ENCODE results near the gene TEAD1.

The TEAD1 gene

GRCh38 chr11:12831471-12832202 is 157.4 kb downstream of the TEAD1 start:
- no peaks in the 10 kb centered on the region for H3K36me3 ChIP-seq (ENCODE audit: control insufficient read depth, low read length)
- H3K27ac ChIP-seq (ENCODE audit: low read depth, low read length) = no peak overlapping the region
- no peaks in the 10 kb centered on the region for H3K9me3 ChIP-seq (ENCODE audit: control insufficient read depth, insufficient read depth, low read length)
- H3K4me2 ChIP-seq (ENCODE audit: low read length) = no peak overlapping the region
- no peak for TF ChIP-seq CTCF (IDR thresholded peaks at IDR 0.05; ENCODE audit: low read depth, low read length, poor library complexity, severe bottlenecking)
- no peak for TF ChIP-seq EZH2phosphoT487 (IDR thresholded peaks at IDR 0.05; ENCODE audit: borderline replicate concordance, low read length)
- H3K4me3 ChIP-seq (ENCODE audit: low read length) = no peak overlapping the region
- no peaks in the 10 kb centered on the region for H3K9me2 ChIP-seq (replicated peaks; ENCODE audit: control insufficient read depth, low read length)
- H3K27me3 ChIP-seq (ENCODE audit: control insufficient read depth, low read length) = peaks cover 5% of the 10 kb centered on the region; the same call in 1 of the 2 replicates
- no peaks in the 10 kb centered on the region for H3K79me2 ChIP-seq (ENCODE audit: control insufficient read depth, low read length)
- H3K4me1 ChIP-seq (ENCODE audit: control insufficient read depth, low read length) = no peaks in the 10 kb centered on the region
- no peaks in the 10 kb centered on the region for H3F3A ChIP-seq (ENCODE audit: control insufficient read depth, insufficient read depth)
- H4K20me1 ChIP-seq (ENCODE audit: control insufficient read depth, insufficient read depth, low read depth, low read length) = no peaks in the 10 kb centered on the region

- H4K20me1 ChIP-seq (ENCODE audit: control insufficient read depth, insufficient read depth, low read depth, low read length) = no peaks in the 10 kb centered on the region
- H3F3A ChIP-seq (ENCODE audit: control insufficient read depth, insufficient read depth) = no peaks in the 10 kb centered on the region
- H3K9me3 ChIP-seq (ENCODE audit: control insufficient read depth, insufficient read depth, low read length) = no peaks in the 10 kb centered on the region
- H3K4me3 ChIP-seq (ENCODE audit: low read length) = no peak overlapping the region
- peaks cover 5% of the 10 kb centered on the region; the same call in 1 of the 2 replicates for H3K27me3 ChIP-seq (ENCODE audit: control insufficient read depth, low read length)
- no peaks in the 10 kb centered on the region for H3K36me3 ChIP-seq (ENCODE audit: control insufficient read depth, low read length)
- TF ChIP-seq EZH2phosphoT487 (IDR thresholded peaks at IDR 0.05; ENCODE audit: borderline replicate concordance, low read length) = no peak
- TF ChIP-seq CTCF (IDR thresholded peaks at IDR 0.05; ENCODE audit: low read depth, low read length, poor library complexity, severe bottlenecking) = no peak
- no peaks in the 10 kb centered on the region for H3K79me2 ChIP-seq (ENCODE audit: control insufficient read depth, low read length)
- H3K27ac ChIP-seq (ENCODE audit: low read depth, low read length) = no peak overlapping the region
- no peak overlapping the region for H3K4me2 ChIP-seq (ENCODE audit: low read length)
- no peaks in the 10 kb centered on the region for H3K9me2 ChIP-seq (replicated peaks; ENCODE audit: control insufficient read depth, low read length)
- H3K4me1 ChIP-seq (ENCODE audit: control insufficient read depth, low read length) = no peaks in the 10 kb centered on the region
These were observed 158.4 kb downstream of the TEAD1 start for GRCh38 chr11:12832480-12833224.

- no peak for TF ChIP-seq CTCF (IDR thresholded peaks at IDR 0.05; ENCODE audit: low read depth, low read length, poor library complexity, severe bottlenecking)
- TF ChIP-seq EZH2phosphoT487 (IDR thresholded peaks at IDR 0.05; ENCODE audit: borderline replicate concordance, low read length) = no peak
- no peaks in the 10 kb centered on the region for H3K36me3 ChIP-seq (ENCODE audit: control insufficient read depth, low read length)
- H3K79me2 ChIP-seq (ENCODE audit: control insufficient read depth, low read length) = no peaks in the 10 kb centered on the region
- peaks cover 4% of the 10 kb centered on the region; the same call in 1 of the 2 replicates for H3K27me3 ChIP-seq (ENCODE audit: control insufficient read depth, low read length)
- H3K4me1 ChIP-seq (ENCODE audit: control insufficient read depth, low read length) = no peaks in the 10 kb centered on the region
- no peak overlapping the region for H3K27ac ChIP-seq (ENCODE audit: low read depth, low read length)
- no peak overlapping the region for H3K4me3 ChIP-seq (ENCODE audit: low read length)
- no peaks in the 10 kb centered on the region for H3F3A ChIP-seq (ENCODE audit: control insufficient read depth, insufficient read depth)
- no peaks in the 10 kb centered on the region for H4K20me1 ChIP-seq (ENCODE audit: control insufficient read depth, insufficient read depth, low read depth, low read length)
- H3K4me2 ChIP-seq (ENCODE audit: low read length) = no peak overlapping the region
- no peaks in the 10 kb centered on the region for H3K9me3 ChIP-seq (ENCODE audit: control insufficient read depth, insufficient read depth, low read length)
- H3K9me2 ChIP-seq (replicated peaks; ENCODE audit: control insufficient read depth, low read length) = no peaks in the 10 kb centered on the region
These were observed 159.9 kb downstream of the TEAD1 start for GRCh38 chr11:12834166-12834565.
